ENCODE results near the gene PPP2R2B.

The PPP2R2B gene

GRCh38 chr5:146549615-146550014, 328.9 kb downstream of the PPP2R2B start:
- Mint-ChIP-seq H3K27me3 (ENCODE audit: low read depth) (peaks cover 6% of the 10 kb centered on the region), H3K4me3 (no peak overlapping the region), H3K9me3 (no peaks in the 10 kb centered on the region), H3K27ac (no peak overlapping the region), H3K36me3 (ENCODE audit: low read depth) (no peaks in the 10 kb centered on the region), H3K4me1 (ENCODE audit: low read depth) (no peaks in the 10 kb centered on the region)

DNA sequence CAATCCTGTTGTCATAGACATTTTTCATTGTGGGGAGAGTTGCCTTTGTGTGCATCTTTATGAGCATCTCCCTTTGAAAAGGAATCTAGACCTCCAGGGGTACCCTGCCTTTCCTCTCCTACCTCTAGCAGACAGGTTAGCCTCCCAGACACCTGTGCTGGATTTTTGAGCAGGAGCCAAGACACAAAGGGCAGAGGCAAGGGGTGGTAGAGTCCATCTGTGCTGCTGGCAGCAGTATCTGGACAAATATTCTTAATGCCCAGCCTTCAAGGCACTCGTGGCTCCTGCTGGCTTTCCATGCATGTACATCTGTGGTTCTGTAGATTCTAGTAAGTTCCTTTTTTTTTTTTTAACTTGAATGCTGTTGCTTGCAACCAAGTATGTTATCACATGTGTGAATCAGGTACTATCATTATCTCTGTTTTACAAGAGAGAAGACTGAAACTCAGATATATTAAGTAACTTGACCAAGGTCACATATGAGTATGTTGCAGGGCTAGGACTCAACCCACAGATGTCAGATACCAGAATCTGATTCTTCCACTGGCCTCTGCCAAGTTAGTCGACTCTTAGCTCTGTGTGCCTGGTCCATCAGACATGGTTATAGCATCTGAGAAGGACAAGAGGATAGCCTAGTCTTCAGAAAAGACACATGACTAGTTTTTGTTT, 329.6 kb downstream of the PPP2R2B start:
- peaks cover 6% of the 10 kb centered on the region for H3K27me3 Mint-ChIP-seq (ENCODE audit: low read depth)
- H3K4me1 Mint-ChIP-seq (ENCODE audit: low read depth): no peaks in the 10 kb centered on the region
- H3K4me3 Mint-ChIP-seq: no peak overlapping the region
- no peak overlapping the region for H3K27ac Mint-ChIP-seq
- no peaks in the 10 kb centered on the region for H3K36me3 Mint-ChIP-seq (ENCODE audit: low read depth)
- no peaks in the 10 kb centered on the region for H3K9me3 Mint-ChIP-seq

- H3K4me1 Mint-ChIP-seq (ENCODE audit: low read depth): peaks cover 2% of the 10 kb centered on the region
- no peaks in the 10 kb centered on the region for H3K36me3 Mint-ChIP-seq (ENCODE audit: low read depth)
- no peaks in the 10 kb centered on the region for H3K27me3 Mint-ChIP-seq (ENCODE audit: low read depth)
- H3K9me3 Mint-ChIP-seq: no peaks in the 10 kb centered on the region
- no peak overlapping the region for H3K27ac Mint-ChIP-seq
- no peak overlapping the region for H3K4me3 Mint-ChIP-seq
Measured at GRCh38 chr5:146544232-146544631, 334.3 kb downstream of the PPP2R2B start.

DNA sequence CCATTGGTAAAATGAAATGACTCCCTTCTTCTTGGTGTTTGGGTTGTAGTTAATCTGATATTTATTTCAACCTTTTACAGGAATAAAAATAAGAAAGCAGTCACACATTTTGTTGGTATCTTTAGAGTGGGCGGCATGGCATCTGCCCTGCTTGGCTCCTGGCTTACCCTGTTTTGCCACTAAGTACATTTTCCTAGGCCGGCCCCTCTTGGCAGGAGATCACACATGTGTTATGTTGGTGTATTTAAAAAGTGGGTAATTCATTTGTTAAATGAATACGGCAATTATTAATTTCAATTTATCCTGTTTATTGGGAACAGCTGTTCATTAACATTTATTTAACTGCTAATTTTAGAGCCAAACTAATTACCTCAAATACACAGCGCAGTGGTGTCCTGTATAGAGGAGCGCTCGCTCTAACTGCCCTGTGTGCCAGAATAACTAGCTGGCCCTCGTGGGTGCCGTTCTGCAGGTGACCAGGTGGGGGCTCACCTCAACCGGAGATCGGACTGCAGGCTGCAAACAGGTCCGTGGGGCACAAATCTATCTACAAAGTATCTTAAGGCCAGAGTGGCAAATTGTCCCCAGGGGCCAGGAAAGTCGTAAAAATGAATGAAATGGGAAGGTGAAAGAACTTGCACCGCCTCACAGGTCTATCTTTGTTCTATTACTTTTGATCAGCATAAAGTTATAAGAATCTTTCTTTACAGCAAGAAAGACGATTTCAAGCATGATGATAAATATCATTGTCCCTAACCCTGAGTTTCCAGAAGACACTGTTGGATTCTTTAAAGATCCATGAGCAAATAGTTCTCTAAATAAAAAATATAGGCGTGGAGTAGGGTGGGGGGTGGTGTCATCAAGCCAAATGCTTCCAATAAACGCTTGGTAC, 336.4 kb downstream of the PPP2R2B start:
- no peak overlapping the region for H3K27ac Mint-ChIP-seq
- no peaks in the 10 kb centered on the region for H3K9me3 Mint-ChIP-seq
- H3K27me3 Mint-ChIP-seq (ENCODE audit: low read depth): no peaks in the 10 kb centered on the region
- peaks cover 2% of the 10 kb centered on the region for H3K4me1 Mint-ChIP-seq (ENCODE audit: low read depth)
- no peaks in the 10 kb centered on the region for H3K36me3 Mint-ChIP-seq (ENCODE audit: low read depth)
- no peak overlapping the region for H3K4me3 Mint-ChIP-seq

DNA sequence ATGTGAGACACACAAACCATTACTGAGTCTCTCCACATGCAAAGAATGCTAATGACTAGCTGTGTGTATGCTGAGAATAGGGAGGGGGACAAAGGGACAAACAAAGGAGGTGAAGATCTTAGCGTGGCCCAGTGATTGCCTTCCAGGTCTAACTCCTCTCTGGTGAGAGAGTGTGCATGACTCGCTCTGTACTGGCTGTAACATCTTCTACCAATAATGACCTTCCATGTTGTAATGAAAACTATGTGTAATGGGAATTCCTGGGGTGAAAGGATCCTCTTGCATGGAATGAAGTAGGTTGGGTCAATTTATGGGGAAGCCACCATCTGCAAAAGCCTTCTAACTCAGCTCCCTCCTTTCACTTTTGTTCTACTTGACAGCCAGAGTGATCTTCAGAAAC, 338.1 kb downstream of the PPP2R2B start:
- Mint-ChIP-seq H3K27me3 (ENCODE audit: low read depth) (peaks cover 4% of the 10 kb centered on the region), H3K4me1 (ENCODE audit: low read depth) (peaks cover 2% of the 10 kb centered on the region), H3K36me3 (ENCODE audit: low read depth) (no peaks in the 10 kb centered on the region), H3K4me3 (no peak overlapping the region), H3K27ac (no peak overlapping the region), H3K9me3 (no peaks in the 10 kb centered on the region)

- H3K4me3 Mint-ChIP-seq: no peak overlapping the region
- H3K27me3 Mint-ChIP-seq (ENCODE audit: low read depth): peaks cover 4% of the 10 kb centered on the region
- no peaks in the 10 kb centered on the region for H3K9me3 Mint-ChIP-seq
- H3K36me3 Mint-ChIP-seq (ENCODE audit: low read depth): no peaks in the 10 kb centered on the region
- H3K4me1 Mint-ChIP-seq (ENCODE audit: low read depth): peaks cover 2% of the 10 kb centered on the region
- no peak overlapping the region for H3K27ac Mint-ChIP-seq
Measured at GRCh38 chr5:146539973-146540372, 338.6 kb downstream of the PPP2R2B start.

DNA sequence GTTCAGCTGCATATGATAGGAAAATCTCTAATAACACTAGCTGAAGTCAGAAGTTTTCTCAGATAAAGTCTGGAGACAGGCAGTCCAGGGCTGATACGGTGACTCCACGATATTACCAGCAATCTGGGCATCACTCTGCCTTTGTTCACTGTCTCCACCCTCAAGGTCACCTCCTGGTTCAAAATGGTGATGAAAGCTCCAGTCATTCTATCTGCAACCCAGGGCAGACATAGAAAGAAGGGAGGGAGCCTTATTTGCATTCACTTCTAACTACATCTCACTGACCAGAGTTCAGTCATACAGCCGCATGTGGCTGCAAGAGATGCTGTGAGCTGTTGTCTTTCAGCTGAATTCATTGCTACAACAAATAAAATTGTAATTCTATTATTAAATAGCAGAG, 340.1 kb downstream of the PPP2R2B start:
- Mint-ChIP-seq H3K27me3 (ENCODE audit: low read depth) (peaks cover 5% of the 10 kb centered on the region), H3K4me1 (ENCODE audit: low read depth) (peaks cover 3% of the 10 kb centered on the region), H3K9me3 (no peaks in the 10 kb centered on the region), H3K36me3 (ENCODE audit: low read depth) (no peaks in the 10 kb centered on the region), H3K27ac (no peak overlapping the region), H3K4me3 (no peak overlapping the region)

DNA sequence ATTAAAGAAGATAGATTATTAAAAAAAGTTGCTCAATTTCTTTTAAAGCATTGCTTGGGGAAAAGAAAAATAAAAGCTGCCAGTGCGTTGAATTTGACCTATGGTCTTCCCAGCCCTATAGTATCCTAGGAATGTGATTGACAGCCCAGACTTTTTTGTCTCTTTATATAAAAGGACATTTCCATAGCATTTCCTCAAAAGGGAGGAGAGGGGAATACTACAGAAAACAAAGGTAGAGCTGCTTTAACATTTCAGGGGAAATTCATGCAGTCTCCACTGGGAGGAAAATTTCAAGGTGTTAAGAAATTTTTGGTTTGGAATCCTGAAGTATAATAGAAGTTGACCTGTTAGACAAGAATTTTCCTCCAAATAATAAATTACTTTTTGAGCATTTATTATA, 344.7 kb downstream of the PPP2R2B start:
- no peak overlapping the region for H3K27ac Mint-ChIP-seq
- no peak overlapping the region for H3K4me3 Mint-ChIP-seq
- H3K4me1 Mint-ChIP-seq (ENCODE audit: low read depth): peaks cover 7% of the 10 kb centered on the region
- no peaks in the 10 kb centered on the region for H3K36me3 Mint-ChIP-seq (ENCODE audit: low read depth)
- H3K27me3 Mint-ChIP-seq (ENCODE audit: low read depth): peaks cover 8% of the 10 kb centered on the region
- no peaks in the 10 kb centered on the region for H3K9me3 Mint-ChIP-seq

DNA sequence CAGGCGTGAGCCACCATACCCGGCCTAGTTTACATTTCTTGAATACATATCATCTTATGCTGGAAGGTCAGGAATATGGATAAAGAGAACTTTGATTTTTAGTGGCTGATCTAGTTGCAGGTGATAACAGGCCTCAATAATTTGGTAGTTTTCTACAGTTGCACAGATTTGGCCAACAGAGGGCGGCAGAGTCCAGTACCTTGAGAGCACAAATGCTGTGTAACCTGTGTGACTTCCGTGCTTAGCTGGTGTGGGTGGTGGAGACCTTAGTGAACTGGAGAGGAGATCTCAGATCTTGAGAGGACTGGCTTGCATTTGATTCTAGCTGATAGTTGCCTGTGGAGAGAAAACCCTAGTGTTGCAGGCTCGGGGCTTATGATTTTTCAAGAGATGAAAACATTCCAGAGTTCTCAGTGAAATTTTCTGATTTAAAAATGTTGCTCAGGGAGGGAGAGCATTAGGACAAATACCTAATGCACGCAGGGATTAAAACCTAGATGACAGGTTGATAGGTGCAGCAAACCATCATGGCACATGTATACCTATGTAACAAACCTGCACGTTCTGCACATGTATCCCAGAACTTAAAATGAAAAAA, 345.2 kb downstream of the PPP2R2B start:
- H3K4me1 Mint-ChIP-seq (ENCODE audit: low read depth): peaks cover 7% of the 10 kb centered on the region
- no peak overlapping the region for H3K27ac Mint-ChIP-seq
- peaks cover 8% of the 10 kb centered on the region for H3K27me3 Mint-ChIP-seq (ENCODE audit: low read depth)
- no peak overlapping the region for H3K4me3 Mint-ChIP-seq
- H3K36me3 Mint-ChIP-seq (ENCODE audit: low read depth): no peaks in the 10 kb centered on the region
- no peaks in the 10 kb centered on the region for H3K9me3 Mint-ChIP-seq
